ENCODE results near the gene NTN3. TPM values are rescaled to one million over a fixed set of nuclear protein-coding genes. Genes with fewer than 3 reads are reported as not detected.
"Not testable (repeated sequence)": the region's sequence is repeated elsewhere in the genome, so short reads cannot be mapped to it uniquely, and the experiment has no call there.

NTN3 gene
- total RNA-seq, 1 donor from 2014 or later, result 0.35 TPM

GRCh38 chr16:2439598-2439997 is 31.5 kb upstream of the NTN3 start:
- DNase-seq (ENCODE audit: extremely low read depth, low read depth, low spot score), result no peak

- not testable (repeated sequence) for DNase-seq (ENCODE audit: extremely low read depth, low read depth, low spot score)
Measured at GRCh38 chr16:2441143-2441804, 29.8 kb upstream of the NTN3 start.

GRCh38 chr16:2443555-2443954 is 27.5 kb upstream of the NTN3 start:
- no peak for DNase-seq (ENCODE audit: extremely low read depth, low read depth, low spot score)

GRCh38 chr16:2447920-2448583 is 23.0 kb upstream of the NTN3 start:
- DNase-seq (ENCODE audit: extremely low read depth, low read depth, low spot score), result no peak

GRCh38 chr16:2449118-2449517 is 22.0 kb upstream of the NTN3 start:
- DNase-seq (ENCODE audit: extremely low read depth, low read depth, low spot score), result no peak

GRCh38 chr16:2450535-2450934 is 20.6 kb upstream of the NTN3 start:
- no peak for DNase-seq (ENCODE audit: extremely low read depth, low read depth, low spot score)

- no peak for DNase-seq (ENCODE audit: extremely low read depth, low read depth, low spot score)
Measured at GRCh38 chr16:2450975-2451381, 20.1 kb upstream of the NTN3 start.

- no peak for DNase-seq (ENCODE audit: extremely low read depth, low read depth, low spot score)
Measured at GRCh38 chr16:2451851-2452320, 19.2 kb upstream of the NTN3 start.

GRCh38 chr16:2452650-2453049 is 18.4 kb upstream of the NTN3 start:
- DNase-seq (ENCODE audit: extremely low read depth, low read depth, low spot score), result no peak

- DNase-seq (ENCODE audit: extremely low read depth, low read depth, low spot score), result no peak
Measured at GRCh38 chr16:2455081-2455845, 15.8 kb upstream of the NTN3 start.

- DNase-seq (ENCODE audit: extremely low read depth, low read depth, low spot score), result no peak
Measured at GRCh38 chr16:2456551-2457153, 14.4 kb upstream of the NTN3 start.

GRCh38 chr16:2457267-2457666 is 13.8 kb upstream of the NTN3 start:
- DNase-seq (ENCODE audit: extremely low read depth, low read depth, low spot score), result no peak

- no peak for DNase-seq (ENCODE audit: extremely low read depth, low read depth, low spot score)
Measured at GRCh38 chr16:2457946-2458345, 13.2 kb upstream of the NTN3 start.

- no peak for DNase-seq (ENCODE audit: extremely low read depth, low read depth, low spot score)
Measured at GRCh38 chr16:2458887-2459646, 12.0 kb upstream of the NTN3 start.

GRCh38 chr16:2459647-2460390 is 11.3 kb upstream of the NTN3 start, which contains the start of gene TEDC2:
TEDC2 (plus strand) TSS chr16:2460109; CDS start chr16:2460145, 36 bp downstream.
- peak; percentile 33 for DNase-seq (ENCODE audit: extremely low read depth, low read depth, low spot score)

GRCh38 chr16:2460391-2460713 is 10.7 kb upstream of the NTN3 start:
- no peak for DNase-seq (ENCODE audit: extremely low read depth, low read depth, low spot score)

GRCh38 chr16:2460916-2461315 is 10.2 kb upstream of the NTN3 start:
- DNase-seq (ENCODE audit: extremely low read depth, low read depth, low spot score), result no peak

GRCh38 chr16:2462031-2462866 is 8.8 kb upstream of the NTN3 start:
- DNase-seq (ENCODE audit: extremely low read depth, low read depth, low spot score), result no peak

GRCh38 chr16:2464333-2464732 is 6.8 kb upstream of the NTN3 start:
- no peak for DNase-seq (ENCODE audit: extremely low read depth, low read depth, low spot score)

Measured in glomerular endothelial cell (primary cell).